CD4-positive, CD25-positive, alpha-beta regulatory T cell (primary cell): ENCODE data around the gene UTS2. TPM values are rescaled to one million over a fixed set of nuclear protein-coding genes. Genes with fewer than 3 reads are reported as not detected.
A peak's percentile ranks its signal among the peaks of the same experiment; 100 is the strongest.

ENCODE experiments used
- ATAC-seq, 2 donors: fragments of 150-1000 bp; cut with Tn5 transposase; one replicate each; pipeline ENCODE4 v1.10.0; 2021; ENCODE audit warnings: low read depth in 2 of 2, moderate number of reproducible peaks in 2 of 2, moderate library complexity in 1 of 2
- DNase-seq, 3 donors: peaks; one replicate each; pipeline versions ENCODE4 v3.0.0 to v3.0.0-alpha.2; 2012 to 2022; ENCODE audit warnings: mixed read lengths in 1 of 3
- H3K27ac ChIP-seq: one replicate; pipeline ENCODE4 v1.7.0; 2013; ENCODE audit warnings: mild to moderate bottlenecking, low read length; ENCODE audit not compliant: insufficient read depth, poor library complexity, severe bottlenecking
- H3K27me3 ChIP-seq: one replicate; pipeline ENCODE4 v1.7.0; 2013; ENCODE audit warnings: low read length; ENCODE audit not compliant: control insufficient read depth, insufficient read depth
- H3K36me3 ChIP-seq: one replicate; pipeline ENCODE4 v1.7.0; 2013; ENCODE audit warnings: mild to moderate bottlenecking, low read length, moderate library complexity; ENCODE audit not compliant: control insufficient read depth, insufficient read depth
- H3K4me1 ChIP-seq: 2 replicates; pipeline ENCODE4 v1.7.0; 2013; ENCODE audit warnings: mild to moderate bottlenecking, low read length; ENCODE audit not compliant: insufficient read depth, control insufficient read depth, poor library complexity, severe bottlenecking
- H3K4me3 ChIP-seq: one replicate; pipeline ENCODE4 v1.7.0; 2013; ENCODE audit warnings: low read depth, mild to moderate bottlenecking, low read length, moderate library complexity
- H3K9me3 ChIP-seq, 2 experiments: 1 replicate in 1 of 2; 2 replicates in 1 of 2; pipeline ENCODE4 v1.7.0; 2013; ENCODE audit warnings: low read length in 2 of 2, mild to moderate bottlenecking in 1 of 2, moderate library complexity in 1 of 2; ENCODE audit not compliant: control insufficient read depth in 2 of 2
- H3K27ac Mint-ChIP-seq, 3 donors: one replicate each; pipeline ENCODE4 v1.8.0; 2020 to 2022; ENCODE audit warnings: mild to moderate bottlenecking in 3 of 3, mixed read lengths in 3 of 3, moderate library complexity in 2 of 3
- H3K27me3 Mint-ChIP-seq: one replicate; pipeline ENCODE4 v1.8.0; 2022; ENCODE audit warnings: mild to moderate bottlenecking, mixed read lengths
- H3K36me3 Mint-ChIP-seq: one replicate; pipeline ENCODE4 v1.8.0; 2020; ENCODE audit warnings: mixed read lengths
- H3K4me1 Mint-ChIP-seq, 4 donors: one replicate each; pipeline ENCODE4 v1.8.0; 2020 to 2022; ENCODE audit warnings: mixed read lengths in 4 of 4, mild to moderate bottlenecking in 1 of 4
- H3K4me3 Mint-ChIP-seq, 4 donors: one replicate each; pipeline ENCODE4 v1.8.0; 2020 to 2022; ENCODE audit warnings: mild to moderate bottlenecking in 4 of 4, mixed read lengths in 4 of 4, moderate library complexity in 3 of 4
- H3K9me3 Mint-ChIP-seq, 7 donors: one replicate each; pipeline ENCODE4 v1.8.0; 2020 to 2022; ENCODE audit warnings: mixed read lengths in 7 of 7, mild to moderate bottlenecking in 3 of 7, moderate library complexity in 2 of 7
- polyA plus RNA-seq, 4 donors: library from polyadenylated mRNA; unstranded; fragments of 300-500 nt; fragmentation: Illumina TruSeq; gene quantifications; one replicate each; pipeline ENCODE4 v1.2.3, GENCODE V29; 2021
- total RNA-seq: library from RNA; stranded (reverse); gene quantifications from one replicate; pipeline ENCODE4 v1.2.3, GENCODE V29; 2022

The UTS2 gene
- total and polyA plus RNA-seq, 5 donors from 2014 or later: 8.0 to 63.1 (median 28.4) TPM

DNA sequence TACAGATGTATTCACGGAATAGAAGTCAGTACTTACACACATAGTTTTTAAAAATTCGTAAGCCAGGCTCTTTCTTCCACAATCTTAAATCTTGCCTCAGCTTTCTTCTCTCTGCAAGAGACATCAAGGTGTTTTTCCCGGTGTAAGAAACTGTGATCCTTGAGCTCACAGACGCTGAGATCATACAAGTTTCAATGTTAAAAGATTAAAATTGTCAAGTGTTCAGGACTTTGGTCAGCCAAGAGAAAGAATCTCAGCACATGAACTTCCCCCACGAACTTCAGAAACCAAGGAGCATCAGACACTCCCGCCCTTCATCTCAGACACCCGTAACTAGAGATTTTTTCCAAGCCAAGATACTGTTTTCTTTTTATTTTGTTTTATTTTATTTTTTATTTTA lies 6.2 kb downstream of the UTS2 start:
- no peaks in the 10 kb centered on the region for H3K4me1 ChIP-seq
- H3K27ac ChIP-seq: no peak overlapping the region
- Mint-ChIP-seq H3K4me1 (peaks cover 0 to 12% (median 1%) of the 10 kb centered on the region in 4 donors), H3K27me3 (peaks cover 4% of the 10 kb centered on the region), H3K4me3 (no peak overlapping the region), H3K27ac (no peak overlapping the region), H3K9me3 (no peaks in the 10 kb centered on the region), H3K36me3 (peaks cover 16% of the 10 kb centered on the region)
- ATAC-seq (no peak), DNase-seq (no peak)
- no peak overlapping the region for H3K4me3 ChIP-seq
- H3K27me3 ChIP-seq: no peaks in the 10 kb centered on the region
- no peaks in the 10 kb centered on the region for H3K9me3 ChIP-seq
- H3K36me3 ChIP-seq: peaks cover 15% of the 10 kb centered on the region

DNA sequence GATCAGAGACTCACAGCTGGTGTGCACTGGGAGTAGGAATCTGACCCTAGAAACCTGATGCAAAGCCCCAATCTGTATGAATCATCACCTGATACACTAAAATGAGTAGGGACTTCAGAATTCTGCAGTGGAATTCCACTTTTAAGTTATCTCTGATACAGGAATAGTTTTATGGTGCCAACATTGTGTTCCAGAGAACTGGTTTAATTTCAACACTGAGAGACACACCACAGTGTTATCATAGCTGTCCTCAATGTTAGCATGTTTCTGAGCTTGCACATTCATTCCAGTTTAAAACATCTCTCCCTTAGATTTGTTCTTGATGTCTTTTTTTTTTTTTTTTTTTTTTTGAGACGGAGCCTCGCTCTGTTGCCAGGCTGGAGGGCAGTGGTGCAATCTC lies 7.1 kb downstream of the UTS2 start:
- ATAC-seq (no peak), DNase-seq (no peak)
- Histone ChIP-seq H3K4me3 (no peak overlapping the region), H3K27ac (no peak overlapping the region), H3K4me1 (no peaks in the 10 kb centered on the region), H3K9me3 (no peaks in the 10 kb centered on the region), H3K36me3 (peaks cover 8% of the 10 kb centered on the region), H3K27me3 (no peaks in the 10 kb centered on the region)
- Mint-ChIP-seq H3K9me3 (peaks cover 0 to 1% (median 0%) of the 10 kb centered on the region in 7 donors), H3K27me3 (no peaks in the 10 kb centered on the region), H3K4me3 (no peak overlapping the region), H3K27ac (no peak overlapping the region), H3K36me3 (peaks cover 19% of the 10 kb centered on the region), H3K4me1 (peaks cover 0 to 8% (median 1%) of the 10 kb centered on the region in 4 donors)

DNA sequence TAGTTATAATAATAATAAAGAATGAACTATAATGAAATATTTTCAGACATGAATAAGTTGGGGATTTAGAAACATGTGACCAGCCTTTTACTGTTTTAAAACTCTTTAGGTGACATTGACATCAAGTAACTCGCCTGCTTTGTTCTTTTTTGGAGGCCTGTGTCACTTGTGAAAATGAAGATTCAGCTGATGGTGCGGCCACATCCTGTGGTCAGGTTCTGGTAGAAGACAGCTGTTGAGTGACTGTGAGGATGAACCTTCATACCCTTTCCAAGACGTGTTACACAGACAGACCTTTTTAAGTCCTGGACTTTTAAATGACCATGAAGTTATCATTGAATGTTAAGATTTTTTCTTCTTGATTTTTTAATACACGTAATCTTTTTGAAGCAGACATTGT lies 10.3 kb downstream of the UTS2 start:
- no peak overlapping the region for H3K27ac ChIP-seq
- H3K4me3 Mint-ChIP-seq: no peak overlapping the region
- H3K36me3 ChIP-seq: peaks cover 15% of the 10 kb centered on the region
- H3K4me3 ChIP-seq: no peak overlapping the region
- H3K9me3 Mint-ChIP-seq: peaks cover 1 to 13% (median 4%) of the 10 kb centered on the region in 7 donors
- peaks cover 0 to 8% (median 1%) of the 10 kb centered on the region in 4 donors for H3K4me1 Mint-ChIP-seq
- H3K9me3 ChIP-seq: peaks cover 0 to 5% of the 10 kb centered on the region in 2 experiments
- H3K36me3 Mint-ChIP-seq: peaks cover 40% of the 10 kb centered on the region
- peaks cover 4% of the 10 kb centered on the region for H3K27me3 Mint-ChIP-seq
- DNase-seq (peak in 1 of 3 donors; percentile 35), ATAC-seq (no peak)
- H3K4me1 ChIP-seq: no peaks in the 10 kb centered on the region
- no peak overlapping the region for H3K27ac Mint-ChIP-seq
- no peaks in the 10 kb centered on the region for H3K27me3 ChIP-seq

DNA sequence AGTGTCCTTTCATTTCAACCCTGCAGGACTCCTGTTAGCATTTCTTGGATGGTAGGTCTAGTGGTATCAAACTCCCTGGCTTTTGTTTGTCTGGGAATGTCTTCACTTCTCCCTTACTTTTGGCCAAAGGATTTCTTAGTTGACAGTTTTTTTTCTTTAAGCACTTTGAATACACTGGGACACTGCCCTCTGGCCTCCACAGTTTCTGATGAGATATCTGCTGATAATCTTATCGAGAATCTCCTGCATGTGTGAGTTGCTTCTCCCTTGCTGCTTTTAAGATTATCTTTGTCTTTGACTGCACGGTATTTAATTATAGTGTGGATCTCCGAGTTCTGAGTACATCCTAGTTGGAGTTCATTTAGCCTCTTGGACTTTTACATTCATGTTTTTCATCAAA lies 13.3 kb downstream of the UTS2 start:
- H3K27me3 Mint-ChIP-seq: peaks cover 4% of the 10 kb centered on the region
- no peak for DNase-seq

DNA sequence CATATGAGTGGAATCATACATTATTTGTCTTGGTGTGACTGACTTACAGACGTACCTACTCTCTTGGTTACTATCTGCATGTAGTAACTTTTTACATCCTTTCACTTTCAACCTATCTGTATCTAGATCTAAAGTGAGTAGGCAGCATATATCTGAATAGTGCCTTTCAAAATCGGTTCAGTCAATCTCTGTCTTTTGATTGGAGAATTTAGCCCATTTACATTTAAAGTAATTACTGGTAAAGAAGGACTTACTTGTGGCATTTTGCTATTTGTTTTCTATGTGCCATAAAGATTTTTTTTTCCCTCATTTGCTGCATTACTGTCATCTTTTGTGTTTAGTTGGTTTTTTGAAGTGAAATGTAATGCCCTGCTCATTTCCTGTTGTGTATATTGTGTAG lies 14.2 kb downstream of the UTS2 start:
- no peak for ATAC-seq
- no peak overlapping the region for H3K4me3 ChIP-seq
- peaks cover 0 to 5% of the 10 kb centered on the region in 2 experiments for H3K9me3 ChIP-seq
- H3K4me1 ChIP-seq: no peaks in the 10 kb centered on the region
- no peak overlapping the region for H3K4me3 Mint-ChIP-seq
- peaks cover 4% of the 10 kb centered on the region for H3K27me3 Mint-ChIP-seq
- peaks cover 3 to 14% (median 4%) of the 10 kb centered on the region in 7 donors for H3K9me3 Mint-ChIP-seq
- no peak overlapping the region for H3K27ac Mint-ChIP-seq
- H3K4me1 Mint-ChIP-seq: peaks cover 0 to 8% (median 3%) of the 10 kb centered on the region in 4 donors
- DNase-seq: no peak
- no peaks in the 10 kb centered on the region for H3K27me3 ChIP-seq
- no peak overlapping the region for H3K27ac ChIP-seq
- H3K36me3 ChIP-seq: peaks cover 19% of the 10 kb centered on the region
- peaks cover 55% of the 10 kb centered on the region for H3K36me3 Mint-ChIP-seq

More for the DNA sequence above, 13.3 kb downstream of the UTS2 start:
- peaks cover 19% of the 10 kb centered on the region for H3K36me3 ChIP-seq
- Mint-ChIP-seq H3K27ac (no peak overlapping the region), H3K36me3 (peaks cover 59% of the 10 kb centered on the region), H3K9me3 (peaks cover 3 to 14% (median 4%) of the 10 kb centered on the region in 7 donors), H3K4me3 (no peak overlapping the region), H3K4me1 (peaks cover 0 to 8% (median 3%) of the 10 kb centered on the region in 4 donors)
- H3K9me3 ChIP-seq: peaks cover 0 to 5% of the 10 kb centered on the region in 2 experiments
- H3K27me3 ChIP-seq: no peaks in the 10 kb centered on the region
- no peak overlapping the region for H3K27ac ChIP-seq
- no peaks in the 10 kb centered on the region for H3K4me1 ChIP-seq
- ATAC-seq: no peak
- no peak overlapping the region for H3K4me3 ChIP-seq

DNA sequence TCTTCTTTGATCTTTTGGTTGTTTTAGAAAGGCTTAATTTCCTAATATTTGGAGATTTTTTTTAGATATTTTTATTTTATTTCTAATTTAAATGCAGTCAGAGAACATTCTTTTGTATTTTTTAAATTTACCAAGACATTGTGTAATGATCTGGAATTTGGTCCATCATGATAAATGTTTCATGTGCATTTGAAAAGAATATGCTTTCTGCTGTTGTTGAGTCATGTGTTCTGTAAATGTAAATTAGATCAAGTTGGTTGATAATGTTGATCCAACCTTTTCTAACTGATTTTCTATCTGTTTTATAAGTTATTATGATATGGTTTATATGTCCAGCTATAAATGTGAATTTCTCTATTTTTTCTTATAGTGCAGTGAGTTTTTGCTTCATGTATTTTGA lies 19.8 kb downstream of the UTS2 start:
- H3K27ac Mint-ChIP-seq: no peak overlapping the region
- no peak overlapping the region for H3K4me3 Mint-ChIP-seq
- H3K9me3 Mint-ChIP-seq: peaks cover 0 to 5% (median 2%) of the 10 kb centered on the region in 7 donors
- H3K4me1 ChIP-seq: no peaks in the 10 kb centered on the region
- H3K4me1 Mint-ChIP-seq: peaks cover 0 to 9% (median 2%) of the 10 kb centered on the region in 4 donors
- no peak for DNase-seq
- H3K27ac ChIP-seq: no peak overlapping the region
- H3K9me3 ChIP-seq: no peaks in the 10 kb centered on the region
- no peaks in the 10 kb centered on the region for H3K27me3 ChIP-seq
- ATAC-seq: no peak
- H3K36me3 Mint-ChIP-seq: peaks cover 45% of the 10 kb centered on the region
- H3K4me3 ChIP-seq: no peak overlapping the region
- no peaks in the 10 kb centered on the region for H3K27me3 Mint-ChIP-seq
- H3K36me3 ChIP-seq: peaks cover 21% of the 10 kb centered on the region

DNA sequence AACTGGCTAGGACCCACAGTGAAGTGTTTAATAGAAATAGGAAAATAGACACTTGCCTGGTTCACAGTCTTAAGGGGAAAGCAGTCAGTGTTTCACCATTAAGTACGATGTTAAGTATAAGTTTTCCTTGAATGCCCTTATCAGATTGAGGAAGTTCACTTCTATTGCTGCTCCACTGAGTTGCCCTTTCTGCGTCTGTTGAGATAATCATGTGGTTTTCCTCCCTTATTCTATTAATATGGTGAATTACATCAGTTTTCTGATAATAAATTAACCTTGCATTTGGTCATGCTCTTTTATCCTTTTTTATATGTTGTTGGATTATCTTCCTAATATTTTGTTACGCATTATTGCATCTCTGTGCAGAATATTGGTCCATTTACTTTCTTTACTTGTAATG lies 21.4 kb downstream of the UTS2 start:
- Histone ChIP-seq H3K9me3 (no peaks in the 10 kb centered on the region), H3K27me3 (no peaks in the 10 kb centered on the region), H3K27ac (no peak overlapping the region), H3K4me1 (no peaks in the 10 kb centered on the region), H3K36me3 (peaks cover 12% of the 10 kb centered on the region), H3K4me3 (no peak overlapping the region)
- Mint-ChIP-seq H3K36me3 (peaks cover 46% of the 10 kb centered on the region), H3K9me3 (no peaks in the 10 kb centered on the region), H3K4me1 (peaks cover 0 to 9% (median 2%) of the 10 kb centered on the region in 4 donors), H3K27me3 (no peaks in the 10 kb centered on the region), H3K4me3 (no peak overlapping the region), H3K27ac (no peak overlapping the region)
- DNase-seq: no peak
- no peak for ATAC-seq
